PC-3 (cell line): ENCODE data around the gene PHPT1. TPM values are rescaled to one million over a fixed set of nuclear protein-coding genes. Genes with fewer than 3 reads are reported as not detected.

Experiments
- ATAC-seq: fragments of 200-7000 bp; cut with Tn5 transposase; 2 replicates; pipeline ENCODE4 v1.9.1; 2020; ENCODE audit warnings: mild to moderate bottlenecking, moderate library complexity
- BruUV-seq: library from RNA; stranded (reverse); fragments of 400-500 nt; replicated peaks from 2 replicates; lab custom pipeline; 2021; lab: Mats Ljungman, UMichigan
- CTCF ChIA-PET: fragments of 300-600 bp; sonication (Branson Sonifier 250); formaldehyde crosslinking; loops from one replicate; lab custom pipeline; 2022; ENCODE audit warnings: antibody characterized with exemption; lab: Charles Lee
- POLR2A ChIA-PET: fragments of 300-600 bp; sonication (Branson Sonifier 250); formaldehyde crosslinking; loops from one replicate; lab custom pipeline; 2022; ENCODE audit warnings: antibody characterized with exemption; ENCODE audit not compliant: unreplicated experiment; lab: Charles Lee
- DNase-seq: peaks from one replicate; pipeline ENCODE4 v3.0.0-alpha.2; 2015
- H2AFZ ChIP-seq: fragments of 300-600 bp; sonication (generic); 2 replicates; pipeline ENCODE4 v1.6.0; 2016; ENCODE audit warnings: antibody characterized with exemption, low read length
- H3F3A ChIP-seq: fragments of 300-600 bp; sonication (generic); one replicate; pipeline ENCODE4 v1.6.0; 2017; ENCODE audit warnings: antibody characterized with exemption, low read length, control low read depth, mild to moderate bottlenecking; ENCODE audit not compliant: unreplicated experiment
- H3K27ac ChIP-seq: fragments of 300-600 bp; sonication (generic); 2 replicates; pipeline ENCODE4 v1.5.1; 2016; ENCODE audit warnings: mild to moderate bottlenecking, low read length
- H3K27me3 ChIP-seq: fragments of 300-600 bp; sonication (generic); 2 replicates; pipeline ENCODE4 v1.6.1; 2016; ENCODE audit warnings: low read length, mixed read lengths
- H3K36me3 ChIP-seq: fragments of 300-600 bp; sonication (generic); 2 replicates; pipeline ENCODE4 v1.6.1; 2016; ENCODE audit warnings: low read depth, mixed run types, low read length, mixed read lengths
- H3K4me1 ChIP-seq: fragments of 300-600 bp; sonication (generic); 2 replicates; pipeline ENCODE4 v1.5.1; 2016; ENCODE audit warnings: low read length; ENCODE audit not compliant: insufficient read depth
- H3K4me2 ChIP-seq: fragments of 300-600 bp; sonication (generic); 2 replicates; pipeline ENCODE4 v1.6.0; 2016; ENCODE audit warnings: low read length
- H3K4me3 ChIP-seq: fragments of 300-600 bp; sonication (generic); 2 replicates; pipeline ENCODE4 v1.5.1; 2016; ENCODE audit warnings: mild to moderate bottlenecking, low read length, mixed read lengths
- H3K79me2 ChIP-seq: fragments of 300-600 bp; sonication (generic); 2 replicates; pipeline ENCODE4 v1.6.1; 2017; ENCODE audit warnings: low read length, mixed read lengths
- H3K9ac ChIP-seq: fragments of 300-600 bp; sonication (generic); 2 replicates; pipeline ENCODE4 v1.6.0; 2016; ENCODE audit warnings: mild to moderate bottlenecking, low read length
- H3K9me2 ChIP-seq: fragments of 300-600 bp; sonication (generic); replicated peaks from 2 replicates; pipeline ENCODE4 v1.6.1; 2016; ENCODE audit warnings: mixed run types, low read length, mixed read lengths
- H3K9me3 ChIP-seq: fragments of 300-600 bp; sonication (generic); 2 replicates; pipeline ENCODE4 v1.6.1; 2016; ENCODE audit warnings: low read length, mixed read lengths
- H4K20me1 ChIP-seq: fragments of 300-600 bp; sonication (generic); 2 replicates; pipeline ENCODE4 v1.6.1; 2016; ENCODE audit warnings: low read length, mixed read lengths
- EZH2 ChIP-seq: fragments of 300-600 bp; sonication (generic); IDR thresholded peaks from one replicate; pipeline ENCODE4 v1.6.1; 2017; ENCODE audit warnings: antibody characterized with exemption, mild to moderate bottlenecking, low read length; ENCODE audit not compliant: unreplicated experiment
- EZH2phosphoT487 ChIP-seq: fragments of 300-600 bp; sonication (generic); IDR thresholded peaks from 2 replicates; pipeline ENCODE4 v1.6.1; 2018; ENCODE audit warnings: mild to moderate bottlenecking, antibody characterized with exemption, low read length, borderline replicate concordance
- intact Hi-C: fragments of 100-400 bp; cut with micrococcal nuclease; formaldehyde crosslinking; loops from 2 replicates; pipeline ENCODE4 v1.9.0; 2023
- total RNA-seq: library from RNA; depleted of rRNA; stranded (reverse); fragments of >200 nt; gene quantifications from 2 replicates; pipeline ENCODE4 v1.2.3, GENCODE V29; 2014
- TF ChIP-seq, protein P1 (sequence below): fragments of 300-600 bp; sonication (generic); conservative IDR thresholded peaks from 2 replicates; pipeline ENCODE4 v1.5.1; 2017; ENCODE audit warnings: antibody characterized with exemption, low read depth, mild to moderate bottlenecking, low read length

PHPT1 gene
- total RNA-seq, 1 experiment from 2014 or later, result 111 TPM

DNA sequence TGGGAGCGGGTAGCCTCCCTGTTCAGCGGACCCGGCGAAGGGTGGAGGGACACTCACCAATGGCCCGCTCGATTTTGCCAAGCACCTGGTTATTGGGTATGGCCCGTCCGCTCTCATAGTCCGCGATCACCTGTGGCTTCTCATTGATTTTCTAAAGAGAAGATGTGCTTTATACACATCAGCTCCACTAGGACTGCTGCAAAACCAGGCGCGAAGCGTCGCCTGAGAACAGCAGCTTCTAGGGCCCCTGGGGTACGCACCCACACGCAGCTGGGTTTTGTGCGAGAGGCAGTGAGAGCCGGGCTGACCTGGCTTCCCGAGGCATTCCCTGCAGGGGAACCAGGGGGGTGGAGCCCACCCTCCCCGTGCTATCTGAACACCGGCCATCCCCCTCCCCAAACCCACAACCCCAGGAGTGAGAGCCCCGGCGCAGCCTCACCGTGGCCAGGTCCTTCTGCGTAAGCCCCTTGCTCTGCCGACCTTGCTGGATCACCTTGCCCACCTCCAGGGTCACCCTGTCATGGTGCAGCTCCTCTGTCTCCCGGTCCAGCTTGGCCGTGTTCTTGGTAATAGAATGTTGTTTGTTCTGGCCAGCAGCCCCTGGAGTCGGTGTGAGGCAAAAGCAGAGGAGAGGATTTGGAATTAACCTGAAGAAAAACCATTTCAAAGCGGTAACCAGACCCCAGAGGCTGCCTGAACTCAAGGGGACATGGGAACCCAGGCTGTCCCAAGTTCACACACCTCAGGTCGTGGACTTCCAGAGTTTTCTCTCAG, 13.8 kb downstream of the PHPT1 start:
- Histone ChIP-seq H3K4me3 (no peak overlapping the region), H3K9ac (no peak overlapping the region), H3K27me3 (no peaks in the 10 kb centered on the region), H3K27ac (no peak overlapping the region), H3K4me2 (no peak overlapping the region), H3K36me3 (peaks cover 15% of the 10 kb centered on the region), H3K79me2 (peaks cover 27% of the 10 kb centered on the region), H3F3A (no peaks in the 10 kb centered on the region), H2AFZ (no peak overlapping the region), H3K9me2 (no peaks in the 10 kb centered on the region), H4K20me1 (peaks cover 4% of the 10 kb centered on the region; the same call in 1 of the 2 replicates), H3K9me3 (no peaks in the 10 kb centered on the region), H3K4me1 (0 out of 2 replicates have a peak, but pooled peaks cover 5% of the 10 kb centered on the region)
- TF ChIP-seq EZH2, result no peak
- TF ChIP-seq, protein P1, sequence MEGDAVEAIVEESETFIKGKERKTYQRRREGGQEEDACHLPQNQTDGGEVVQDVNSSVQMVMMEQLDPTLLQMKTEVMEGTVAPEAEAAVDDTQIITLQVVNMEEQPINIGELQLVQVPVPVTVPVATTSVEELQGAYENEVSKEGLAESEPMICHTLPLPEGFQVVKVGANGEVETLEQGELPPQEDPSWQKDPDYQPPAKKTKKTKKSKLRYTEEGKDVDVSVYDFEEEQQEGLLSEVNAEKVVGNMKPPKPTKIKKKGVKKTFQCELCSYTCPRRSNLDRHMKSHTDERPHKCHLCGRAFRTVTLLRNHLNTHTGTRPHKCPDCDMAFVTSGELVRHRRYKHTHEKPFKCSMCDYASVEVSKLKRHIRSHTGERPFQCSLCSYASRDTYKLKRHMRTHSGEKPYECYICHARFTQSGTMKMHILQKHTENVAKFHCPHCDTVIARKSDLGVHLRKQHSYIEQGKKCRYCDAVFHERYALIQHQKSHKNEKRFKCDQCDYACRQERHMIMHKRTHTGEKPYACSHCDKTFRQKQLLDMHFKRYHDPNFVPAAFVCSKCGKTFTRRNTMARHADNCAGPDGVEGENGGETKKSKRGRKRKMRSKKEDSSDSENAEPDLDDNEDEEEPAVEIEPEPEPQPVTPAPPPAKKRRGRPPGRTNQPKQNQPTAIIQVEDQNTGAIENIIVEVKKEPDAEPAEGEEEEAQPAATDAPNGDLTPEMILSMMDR, result no peak
- ChIA-PET POLR2A (no interaction called here), CTCF (interaction anchor here (0.6 kb wide), 1 partner anchor 16 kb away, joined by 3 read pairs; no protein-coding TSS in a partner anchor)
- no peak for DNase-seq
- no TSS peak for BruUV-seq
- intact Hi-C loops, result no loop called here
- no peak for ATAC-seq

- no peak overlapping the region for H3K9ac ChIP-seq
- no peaks in the 10 kb centered on the region for H3K27me3 ChIP-seq
- POLR2A ChIA-PET, result no interaction called here
- H4K20me1 ChIP-seq, result peaks cover 4% of the 10 kb centered on the region; the same call in 1 of the 2 replicates
- CTCF ChIA-PET, result no interaction called here
- H3K9me2 ChIP-seq, result no peaks in the 10 kb centered on the region
- H3K4me1 ChIP-seq, result 0 out of 2 replicates have a peak, but pooled peaks cover 5% of the 10 kb centered on the region
- no peaks in the 10 kb centered on the region for H3K9me3 ChIP-seq
- no peak overlapping the region for H2AFZ ChIP-seq
- TF ChIP-seq EZH2, result no peak
- H3K4me3 ChIP-seq, result no peak overlapping the region
- no peaks in the 10 kb centered on the region for H3F3A ChIP-seq
- H3K4me2 ChIP-seq, result no peak overlapping the region
- H3K79me2 ChIP-seq, result peaks cover 27% of the 10 kb centered on the region
- ATAC-seq (no peak), DNase-seq (no peak)
- peaks cover 15% of the 10 kb centered on the region for H3K36me3 ChIP-seq
- BruUV-seq, result no TSS peak
- intact Hi-C loops, result no loop called here
- H3K27ac ChIP-seq, result no peak overlapping the region
These were observed 14.5 kb downstream of the PHPT1 start for GRCh38 chr9:136863623-136864273.

DNA sequence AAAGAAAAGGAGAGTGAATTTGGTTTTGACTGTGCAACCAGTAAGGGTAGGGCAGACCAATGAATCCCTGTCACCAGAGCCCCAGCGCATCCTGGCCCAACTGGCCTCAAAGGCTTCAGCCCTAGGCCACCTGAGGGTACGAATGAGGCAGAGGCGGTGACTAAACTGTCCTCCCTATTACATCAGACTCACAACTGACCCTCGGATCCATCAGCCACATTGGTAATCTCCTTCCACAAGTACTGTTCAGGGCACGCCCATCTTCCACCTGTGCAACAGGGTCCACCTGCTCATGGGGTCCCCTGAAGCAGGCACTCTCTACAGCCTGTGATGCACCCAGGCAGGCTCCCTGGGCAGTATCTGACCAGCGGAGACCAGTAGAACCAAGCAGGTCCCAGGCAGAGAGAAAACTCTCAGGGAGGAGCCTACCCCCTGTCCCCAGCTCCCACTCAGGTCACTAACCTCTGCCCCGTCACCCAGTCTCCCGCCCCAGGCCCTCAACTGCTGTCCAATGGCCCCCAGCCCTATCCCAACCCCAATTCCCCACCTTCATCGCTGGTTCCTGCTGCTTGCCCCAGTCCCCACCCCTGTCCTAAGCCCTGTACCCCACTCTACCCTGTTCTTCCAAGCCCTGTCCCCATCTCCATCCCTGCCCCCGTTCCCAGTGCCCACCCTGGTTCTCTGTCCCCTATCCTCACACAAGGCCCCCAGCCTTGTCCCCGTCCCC, 16.0 kb downstream of the PHPT1 start:
- Histone ChIP-seq H2AFZ (no peak overlapping the region), H3K9me3 (no peaks in the 10 kb centered on the region), H3K9ac (peak overlapping the region; percentile 90; the same call in 1 of the 2 replicates), H3K9me2 (no peaks in the 10 kb centered on the region), H3K27me3 (no peaks in the 10 kb centered on the region), H4K20me1 (peaks cover 4% of the 10 kb centered on the region; the same call in 1 of the 2 replicates), H3K4me2 (peak overlapping the region; percentile 87), H3F3A (no peaks in the 10 kb centered on the region), H3K4me1 (0 out of 2 replicates have a peak, but pooled peaks cover 5% of the 10 kb centered on the region), H3K36me3 (peaks cover 15% of the 10 kb centered on the region), H3K27ac (no peak overlapping the region), H3K4me3 (peak overlapping the region; percentile 86), H3K79me2 (peaks cover 27% of the 10 kb centered on the region)
- intact Hi-C loops, result no loop called here
- ATAC-seq (no peak), DNase-seq (no peak)
- ChIA-PET POLR2A (no interaction called here), CTCF (no interaction called here)
- BruUV-seq, result no TSS peak
- TF ChIP-seq EZH2 (no peak), EZH2phosphoT487 (no peak)
- TF ChIP-seq, protein P1, result no peak
